ENCODE results near the gene SATB2.

DNA sequence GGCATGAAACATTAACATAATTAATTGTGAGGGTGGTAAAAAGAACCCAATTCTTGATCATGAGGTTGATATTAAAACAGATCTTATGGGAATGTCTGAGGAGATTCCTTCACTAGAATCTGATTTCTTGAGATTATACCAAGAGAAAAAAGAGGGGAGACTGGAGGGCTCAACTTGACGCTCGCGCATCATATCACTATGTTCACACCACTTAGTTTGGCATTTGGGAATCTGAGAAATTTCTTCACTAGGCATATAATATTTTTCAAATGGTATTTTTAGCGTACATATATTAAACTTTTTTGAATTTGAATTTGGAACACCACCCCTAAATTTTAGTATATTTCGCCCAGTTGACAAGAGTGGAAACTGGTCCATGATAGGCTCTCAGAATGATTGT, 140.1 kb downstream of the SATB2 start:
- TF ChIP-seq, protein P1, sequence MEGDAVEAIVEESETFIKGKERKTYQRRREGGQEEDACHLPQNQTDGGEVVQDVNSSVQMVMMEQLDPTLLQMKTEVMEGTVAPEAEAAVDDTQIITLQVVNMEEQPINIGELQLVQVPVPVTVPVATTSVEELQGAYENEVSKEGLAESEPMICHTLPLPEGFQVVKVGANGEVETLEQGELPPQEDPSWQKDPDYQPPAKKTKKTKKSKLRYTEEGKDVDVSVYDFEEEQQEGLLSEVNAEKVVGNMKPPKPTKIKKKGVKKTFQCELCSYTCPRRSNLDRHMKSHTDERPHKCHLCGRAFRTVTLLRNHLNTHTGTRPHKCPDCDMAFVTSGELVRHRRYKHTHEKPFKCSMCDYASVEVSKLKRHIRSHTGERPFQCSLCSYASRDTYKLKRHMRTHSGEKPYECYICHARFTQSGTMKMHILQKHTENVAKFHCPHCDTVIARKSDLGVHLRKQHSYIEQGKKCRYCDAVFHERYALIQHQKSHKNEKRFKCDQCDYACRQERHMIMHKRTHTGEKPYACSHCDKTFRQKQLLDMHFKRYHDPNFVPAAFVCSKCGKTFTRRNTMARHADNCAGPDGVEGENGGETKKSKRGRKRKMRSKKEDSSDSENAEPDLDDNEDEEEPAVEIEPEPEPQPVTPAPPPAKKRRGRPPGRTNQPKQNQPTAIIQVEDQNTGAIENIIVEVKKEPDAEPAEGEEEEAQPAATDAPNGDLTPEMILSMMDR (IDR thresholded peaks at IDR 0.05), result no peak
- no peak for TF ChIP-seq POLR2A (IDR thresholded peaks at IDR 0.05)

Measured in right lobe of liver (tissue), 4 donors.